Body of pancreas (tissue), 4 donors: ENCODE results near the gene VTCN1. TPM values are rescaled to one million over a fixed set of nuclear protein-coding genes. Genes with fewer than 3 reads are reported as not detected.

Experiments used
- ATAC-seq: fragments of 150-250 bp; one replicate; pipeline ENCODE4 v1.9.1; 2016
- DNase-seq, 4 donors: peaks; one replicate each; pipeline ENCODE4 v3.0.0-alpha.2; 2019
- H3K27ac ChIP-seq, 4 donors: fragments of 200-600 bp; sonication (generic); 1 replicate in 3 of 4; 2 replicates in 1 of 4; pipeline versions ENCODE4 v1.5.1 to v1.6.1; 2016 to 2019; ENCODE audit warnings: mild to moderate bottlenecking in 1 of 4, mixed read lengths in 1 of 4, moderate library complexity in 1 of 4
- H3K27me3 ChIP-seq, 2 donors: fragments of 200-600 bp; sonication (generic); one replicate each; pipeline ENCODE4 v1.6.0; 2016; ENCODE audit warnings: mild to moderate bottlenecking in 1 of 2
- H3K36me3 ChIP-seq, 2 donors: fragments of 200-600 bp; sonication (generic); replicated peaks in 1 of 2; 2 replicates each; pipeline ENCODE4 v1.5.1; 2016; ENCODE audit warnings: low read depth in 2 of 2; ENCODE audit not compliant: insufficient read depth in 1 of 2
- H3K4me1 ChIP-seq: fragments of 200-600 bp; sonication (generic); one replicate; pipeline ENCODE4 v1.6.0; 2016
- H3K4me3 ChIP-seq, 2 donors: fragments of 200-600 bp; sonication (generic); 1 replicate in 1 of 2; 2 replicates in 1 of 2; pipeline ENCODE4 v1.5.1; 2016 to 2019
- H3K9me3 ChIP-seq, 3 donors: fragments of 200-600 bp; sonication (generic); 1 replicate in 2 of 3; 2 replicates in 1 of 3; pipeline ENCODE4 v1.5.1; 2016
- POLR2A ChIP-seq, 3 donors: fragments of 450-650 bp; IDR thresholded peaks; one replicate each; pipeline ENCODE4 v1.6.1; 2016; ENCODE audit warnings: antibody characterized with exemption in 3 of 3, mild to moderate bottlenecking in 2 of 3
- WGBS, 2 donors: methylation state at CpG; one replicate each; pipeline ENCODE4 v1.1.5; 2017; 5-methylcytosine and 5-hydroxymethylcytosine counted together
- intact Hi-C: fragments of 100-400 bp; cut with DNase I; formaldehyde crosslinking; loops from one replicate; pipeline ENCODE4 v1.15.1; 2023
- total RNA-seq, 2 donors: library from RNA; depleted of rRNA; stranded (reverse); fragments of >200 nt; gene quantifications; one replicate each; pipeline ENCODE4 v1.1.0, GENCODE V29; 2016
- TF ChIP-seq, protein P1 (sequence below), 7 experiments: fragments of 450-650 bp in 4 of 7; fragments of 200-600 bp in 3 of 7; sonication (generic) in 3 of 7; IDR thresholded peaks; one replicate each; pipeline ENCODE4 v1.5.1; 2016 to 2019; ENCODE audit warnings: antibody characterized with exemption in 7 of 7

Gene VTCN1
- total RNA-seq, 2 donors from 2014 or later = 20.4 to 23.1 TPM

DNA sequence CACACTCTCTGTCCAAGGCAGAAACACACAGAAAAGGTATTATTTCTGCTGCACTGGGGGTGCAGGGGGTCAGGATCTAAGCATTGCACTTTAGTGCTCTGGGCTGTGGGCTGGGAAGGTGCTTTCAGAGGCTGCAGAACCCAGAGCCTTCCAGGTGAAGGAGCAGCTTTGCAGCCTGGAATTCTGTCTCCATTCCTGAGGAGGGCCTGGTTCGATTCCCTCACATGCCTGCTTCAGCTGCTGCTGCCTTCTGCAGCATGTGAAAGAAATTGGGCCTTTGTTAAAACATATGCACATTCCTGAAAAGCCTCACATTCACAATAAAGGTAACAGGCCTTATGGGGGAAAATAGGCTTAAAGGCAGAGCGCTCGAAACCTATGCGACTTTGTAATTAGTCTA, 35.9 kb downstream of the VTCN1 start:
- Histone ChIP-seq H3K4me1 (peaks cover 42% of the 10 kb centered on the region), H3K36me3 (no peaks in the 10 kb centered on the region), H3K9me3 (no peaks in the 10 kb centered on the region), H3K4me3 (no peak overlapping the region), H3K27ac (peak overlapping the region in 1 of 4 donors; percentile 10), H3K27me3 (no peaks in the 10 kb centered on the region)
- DNase-seq (no peak), ATAC-seq (no peak)
- intact Hi-C loops = no loop called here
- WGBS, 2 donors = 89 to 94% methylated on average over 4 of the region's 4 CpGs
- no peak for TF ChIP-seq POLR2A (IDR thresholded peaks at IDR 0.05)
- TF ChIP-seq, protein P1, sequence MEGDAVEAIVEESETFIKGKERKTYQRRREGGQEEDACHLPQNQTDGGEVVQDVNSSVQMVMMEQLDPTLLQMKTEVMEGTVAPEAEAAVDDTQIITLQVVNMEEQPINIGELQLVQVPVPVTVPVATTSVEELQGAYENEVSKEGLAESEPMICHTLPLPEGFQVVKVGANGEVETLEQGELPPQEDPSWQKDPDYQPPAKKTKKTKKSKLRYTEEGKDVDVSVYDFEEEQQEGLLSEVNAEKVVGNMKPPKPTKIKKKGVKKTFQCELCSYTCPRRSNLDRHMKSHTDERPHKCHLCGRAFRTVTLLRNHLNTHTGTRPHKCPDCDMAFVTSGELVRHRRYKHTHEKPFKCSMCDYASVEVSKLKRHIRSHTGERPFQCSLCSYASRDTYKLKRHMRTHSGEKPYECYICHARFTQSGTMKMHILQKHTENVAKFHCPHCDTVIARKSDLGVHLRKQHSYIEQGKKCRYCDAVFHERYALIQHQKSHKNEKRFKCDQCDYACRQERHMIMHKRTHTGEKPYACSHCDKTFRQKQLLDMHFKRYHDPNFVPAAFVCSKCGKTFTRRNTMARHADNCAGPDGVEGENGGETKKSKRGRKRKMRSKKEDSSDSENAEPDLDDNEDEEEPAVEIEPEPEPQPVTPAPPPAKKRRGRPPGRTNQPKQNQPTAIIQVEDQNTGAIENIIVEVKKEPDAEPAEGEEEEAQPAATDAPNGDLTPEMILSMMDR (IDR thresholded peaks at IDR 0.05) = no peak

DNA sequence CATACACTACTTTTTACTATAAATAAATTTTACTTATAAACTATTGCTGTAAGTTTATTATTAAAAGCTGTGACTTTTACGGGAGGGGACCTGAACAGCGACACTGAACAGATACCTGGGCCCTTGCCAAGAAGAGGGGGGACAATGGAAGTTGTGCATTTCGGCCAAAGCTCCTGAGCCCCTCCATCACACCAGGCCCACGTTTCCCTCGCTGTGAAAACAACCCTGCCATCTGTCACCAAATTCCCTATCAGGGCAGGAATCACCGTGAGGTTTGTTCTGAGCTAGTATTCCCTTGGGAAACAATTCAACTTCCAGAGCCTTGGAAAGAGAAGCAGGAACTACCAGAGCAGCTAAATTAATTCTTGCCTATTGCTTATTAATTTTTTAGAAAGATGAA, 37.0 kb downstream of the VTCN1 start:
- no peaks in the 10 kb centered on the region for H3K27me3 ChIP-seq
- WGBS, 2 donors = 44 to 70% methylated on average over 6 of the region's 6 CpGs
- DNase-seq = no peak
- peaks cover 30% of the 10 kb centered on the region for H3K4me1 ChIP-seq
- no peak for ATAC-seq
- H3K36me3 ChIP-seq = no peaks in the 10 kb centered on the region
- TF ChIP-seq, protein P1 (IDR thresholded peaks at IDR 0.05) = no peak
- TF ChIP-seq POLR2A (IDR thresholded peaks at IDR 0.05) = no peak
- H3K27ac ChIP-seq = peak overlapping the region in 2 of 4 donors; percentile 13 to 21
- H3K4me3 ChIP-seq = no peak overlapping the region
- intact Hi-C loops = no loop called here
- no peaks in the 10 kb centered on the region for H3K9me3 ChIP-seq

DNA sequence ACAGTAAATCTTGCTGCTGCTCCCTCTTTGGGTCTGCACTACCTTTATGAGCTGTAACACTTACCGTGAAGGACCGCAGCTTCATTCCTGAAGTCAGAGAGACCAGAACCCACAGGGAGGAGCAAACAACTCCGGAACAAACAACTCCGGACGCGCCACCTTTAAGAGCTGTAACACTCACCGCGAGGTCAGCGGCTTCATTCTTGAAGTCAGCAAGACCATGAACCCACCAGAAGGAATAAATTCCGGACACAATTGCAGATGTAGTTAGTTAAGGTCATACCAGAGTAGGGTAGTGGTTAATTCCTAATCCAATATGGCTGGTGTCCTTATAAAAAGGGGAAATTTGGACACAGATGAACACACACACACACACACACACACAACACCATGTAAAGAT, 37.7 kb downstream of the VTCN1 start:
- H3K9me3 ChIP-seq = no peaks in the 10 kb centered on the region
- no peak overlapping the region for H3K4me3 ChIP-seq
- TF ChIP-seq, protein P1 (IDR thresholded peaks at IDR 0.05) = no peak
- TF ChIP-seq POLR2A (IDR thresholded peaks at IDR 0.05) = no peak
- WGBS, 2 donors = 88 to 100% methylated on average over 7 to 10 of the region's 10 CpGs
- no peaks in the 10 kb centered on the region for H3K36me3 ChIP-seq
- intact Hi-C loops = no loop called here
- no peak for DNase-seq
- no peak for ATAC-seq
- peak overlapping the region in 3 of 4 donors; percentile 13 to 79 (median 21) for H3K27ac ChIP-seq
- peaks cover 26% of the 10 kb centered on the region for H3K4me1 ChIP-seq
- no peaks in the 10 kb centered on the region for H3K27me3 ChIP-seq

DNA sequence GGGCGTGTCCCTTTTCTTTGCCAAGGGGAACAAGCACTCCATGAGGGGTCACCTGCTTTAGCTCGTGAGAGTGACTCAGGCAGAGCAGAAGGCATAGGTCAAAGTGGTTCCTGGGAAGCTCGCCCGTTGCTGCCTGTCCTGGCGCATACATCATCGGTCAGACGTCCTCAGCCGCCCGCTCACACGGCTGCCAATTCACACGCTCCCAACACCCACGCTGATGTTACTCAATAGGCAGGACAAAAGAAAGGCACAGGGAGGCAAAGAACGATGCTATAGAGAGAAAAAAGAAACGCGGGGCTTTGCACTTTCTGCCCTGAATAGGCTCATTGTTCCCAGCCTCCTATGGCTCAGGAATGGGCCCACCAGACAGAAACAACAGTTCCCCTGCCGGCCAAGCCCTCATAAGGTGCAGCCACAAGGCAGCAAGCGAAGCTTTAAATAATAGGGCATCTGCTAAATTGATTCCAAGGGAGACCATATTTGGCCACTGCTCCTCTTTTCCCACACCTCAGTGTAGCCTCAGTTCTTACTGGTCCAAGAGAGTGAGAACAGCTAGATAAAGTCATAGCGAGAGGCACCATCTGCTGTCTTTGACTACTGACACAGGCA, 38.7 kb downstream of the VTCN1 start:
- intact Hi-C loops = no loop called here
- H3K9me3 ChIP-seq = no peaks in the 10 kb centered on the region
- 28% methylated on average over 14 to 18 of the region's 18 CpGs for WGBS, 2 donors
- peak in 1 of 3 donors; percentile 27 for TF ChIP-seq POLR2A (IDR thresholded peaks at IDR 0.05)
- TF ChIP-seq, protein P1 (IDR thresholded peaks at IDR 0.05) = no peak
- no peaks in the 10 kb centered on the region for H3K27me3 ChIP-seq
- ATAC-seq = peak; percentile 97
- peak; percentile 88 to 96 (median 94) for DNase-seq
- peak overlapping the region; percentile 65 to 81 (median 74) for H3K27ac ChIP-seq
- H3K4me3 ChIP-seq = no peak overlapping the region
- peaks cover 21% of the 10 kb centered on the region for H3K4me1 ChIP-seq
- H3K36me3 ChIP-seq = no peaks in the 10 kb centered on the region
